Fibroblast of lung (primary cell): ENCODE results near the gene ATP8A2.

Experiments
- EZH2 ChIP-seq: IDR thresholded peaks from 2 replicates; pipeline ENCODE4 v1.5.1; 2012; ENCODE audit warnings: low read length, control low read depth, mild to moderate bottlenecking; ENCODE audit errors: missing control alignments
- TF ChIP-seq, protein P1 (sequence below), 2 donors: IDR thresholded peaks in 1 of 2; conservative IDR thresholded peaks in 1 of 2; 1 replicate in 1 of 2; 2 replicates in 1 of 2; pipeline ENCODE4 v1.5.1; 2011 to 2012; ENCODE audit warnings: low read length in 2 of 2, control low read depth in 1 of 2, inconsistent platforms in 1 of 2, low read depth in 1 of 2, mild to moderate bottlenecking in 1 of 2

DNA sequence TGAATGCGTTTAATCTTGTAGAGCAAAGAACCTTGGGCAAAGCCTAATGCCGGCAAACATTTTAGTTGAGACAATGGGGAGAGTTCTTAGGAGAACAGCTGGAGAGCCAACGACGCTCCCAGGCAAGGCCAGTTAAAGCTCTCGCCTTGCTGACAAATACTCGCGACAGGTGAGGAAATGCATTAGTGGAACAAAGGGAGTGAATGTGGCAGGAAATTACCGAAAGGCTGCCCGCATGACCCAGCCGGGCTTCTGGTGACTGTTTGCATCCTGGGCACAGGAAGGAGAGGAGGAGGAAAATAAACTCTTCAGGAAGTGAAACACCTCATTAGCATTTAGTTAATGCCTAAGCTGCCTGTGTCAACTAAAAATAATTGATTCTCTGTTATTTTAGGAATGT, 605.4 kb downstream of the ATP8A2 start:
- TF ChIP-seq, protein P1, sequence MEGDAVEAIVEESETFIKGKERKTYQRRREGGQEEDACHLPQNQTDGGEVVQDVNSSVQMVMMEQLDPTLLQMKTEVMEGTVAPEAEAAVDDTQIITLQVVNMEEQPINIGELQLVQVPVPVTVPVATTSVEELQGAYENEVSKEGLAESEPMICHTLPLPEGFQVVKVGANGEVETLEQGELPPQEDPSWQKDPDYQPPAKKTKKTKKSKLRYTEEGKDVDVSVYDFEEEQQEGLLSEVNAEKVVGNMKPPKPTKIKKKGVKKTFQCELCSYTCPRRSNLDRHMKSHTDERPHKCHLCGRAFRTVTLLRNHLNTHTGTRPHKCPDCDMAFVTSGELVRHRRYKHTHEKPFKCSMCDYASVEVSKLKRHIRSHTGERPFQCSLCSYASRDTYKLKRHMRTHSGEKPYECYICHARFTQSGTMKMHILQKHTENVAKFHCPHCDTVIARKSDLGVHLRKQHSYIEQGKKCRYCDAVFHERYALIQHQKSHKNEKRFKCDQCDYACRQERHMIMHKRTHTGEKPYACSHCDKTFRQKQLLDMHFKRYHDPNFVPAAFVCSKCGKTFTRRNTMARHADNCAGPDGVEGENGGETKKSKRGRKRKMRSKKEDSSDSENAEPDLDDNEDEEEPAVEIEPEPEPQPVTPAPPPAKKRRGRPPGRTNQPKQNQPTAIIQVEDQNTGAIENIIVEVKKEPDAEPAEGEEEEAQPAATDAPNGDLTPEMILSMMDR (conservative IDR thresholded peaks at IDR 0.05 in 1 of 2, IDR thresholded peaks at IDR 0.05 in 1 of 2; ENCODE audit: low read depth in 1 of 2, low read length in 2 of 2) = no peak
- TF ChIP-seq EZH2 = no peak
